SK-N-SH (cell line): Measurements from ENCODE around the gene RCSD1. TPM values are rescaled to one million over a fixed set of nuclear protein-coding genes. Genes with fewer than 3 reads are reported as not detected.
"Not testable (repeated sequence)": the region's sequence is repeated elsewhere in the genome, so short reads cannot be mapped to it uniquely, and the experiment has no call there.

Source experiments
- CTCF ChIA-PET: fragments of 300-600, 350-600 bp; formaldehyde crosslinking; extraction: SDS; loops from one replicate; lab custom pipeline; 2021; lab: Yijun Ruan, JAX
- POLR2A ChIA-PET: fragments of 350-600 bp; sonication (Branson Sonifier 250); formaldehyde crosslinking; extraction: SDS; loops from one replicate; lab custom pipeline; 2020; ENCODE audit warnings: antibody characterized with exemption, inconsistent platforms; lab: Yijun Ruan, JAX
- DNase-seq: peaks from one replicate; pipeline ENCODE4 v3.0.0; 2012
- H2AFZ ChIP-seq: fragments of 200-600 bp; sonication (generic); 2 replicates; pipeline ENCODE4 v1.8.1; 2016; ENCODE audit warnings: antibody characterized with exemption, mild to moderate bottlenecking, low read depth
- H3F3A ChIP-seq: fragments of 200-600 bp; sonication (generic); replicated peaks from 2 replicates; pipeline ENCODE3; 2016; ENCODE audit warnings: antibody characterized with exemption, mild to moderate bottlenecking; ENCODE audit not compliant: insufficient read depth
- H3K27ac ChIP-seq, 2 experiments: fragments of 200-500 bp in 1 of 2; fragments of 200-600 bp in 1 of 2; sonication (Bioruptor generic) in 1 of 2; sonication (generic), shearing (Covaris generic) in 1 of 2; 2 replicates each; pipeline versions ENCODE4 v1.5.1 to v1.6.1; 2014 to 2016; ENCODE audit warnings: low read depth in 2 of 2, inconsistent platforms in 1 of 2, low read length in 1 of 2, mild to moderate bottlenecking in 1 of 2, mixed read lengths in 1 of 2
- H3K27me3 ChIP-seq: fragments of 200-600 bp; sonication (generic), shearing (Covaris generic); 2 replicates; pipeline ENCODE4 v1.6.1; 2016; ENCODE audit warnings: mixed run types; ENCODE audit not compliant: insufficient read depth
- H3K36me3 ChIP-seq, 2 experiments: fragments of 200-500 bp in 1 of 2; fragments of 200-600 bp in 1 of 2; sonication (Bioruptor generic) in 1 of 2; sonication (generic) in 1 of 2; replicated peaks in 1 of 2; 2 replicates each; pipeline versions ENCODE3 to v1.5.1; 2014 to 2016; ENCODE audit warnings: low read length in 1 of 2, mild to moderate bottlenecking in 1 of 2; ENCODE audit not compliant: insufficient read depth in 2 of 2, control insufficient read depth in 1 of 2
- H3K4me1 ChIP-seq, 2 experiments: fragments of 200-500 bp in 1 of 2; fragments of 200-600 bp in 1 of 2; sonication (Bioruptor generic) in 1 of 2; sonication (generic), shearing (Covaris generic) in 1 of 2; 2 replicates each; pipeline versions ENCODE4 v1.5.1 to v1.6.1; 2014 to 2016; ENCODE audit warnings: low read depth in 1 of 2, low read length in 1 of 2, mixed run types in 1 of 2; ENCODE audit not compliant: insufficient read depth in 2 of 2, control insufficient read depth in 1 of 2
- H3K4me2 ChIP-seq: fragments of 200-600 bp; sonication (generic), shearing (Covaris generic); 2 replicates; pipeline ENCODE4 v1.6.1; 2017; ENCODE audit warnings: mixed run types
- H3K4me3 ChIP-seq, 2 experiments: fragments of 200-500 bp in 1 of 2; fragments of 200-600 bp in 1 of 2; sonication (Bioruptor generic) in 1 of 2; sonication (generic), shearing (Covaris generic) in 1 of 2; 2 replicates each; pipeline versions ENCODE4 v1.5.1 to v1.8.1; 2014 to 2016; ENCODE audit warnings: low read depth in 2 of 2, inconsistent platforms in 1 of 2, low read length in 1 of 2, mild to moderate bottlenecking in 1 of 2, mixed read lengths in 1 of 2, moderate library complexity in 1 of 2
- H3K79me2 ChIP-seq: fragments of 200-600 bp; sonication (generic); 2 replicates; pipeline ENCODE4 v1.8.1; 2017; ENCODE audit warnings: mild to moderate bottlenecking; ENCODE audit not compliant: insufficient read depth
- H3K9ac ChIP-seq: fragments of 200-600 bp; sonication (generic); 2 replicates; pipeline ENCODE4 v1.6.1; 2017; ENCODE audit warnings: mixed run types
- H3K9me2 ChIP-seq: fragments of 200-600 bp; sonication (generic); 2 replicates; pipeline ENCODE4 v1.6.1; 2017; ENCODE audit warnings: mixed run types
- H3K9me3 ChIP-seq: fragments of 200-600 bp; sonication (generic); 2 replicates; pipeline ENCODE4 v1.6.1; 2017; ENCODE audit warnings: mixed run types, mild to moderate bottlenecking, moderate library complexity
- H4K20me1 ChIP-seq: fragments of 200-600 bp; sonication (generic); 2 replicates; pipeline ENCODE4 v1.6.1; 2017; ENCODE audit warnings: mild to moderate bottlenecking, mixed run types; ENCODE audit not compliant: insufficient read depth
- ELF1 ChIP-seq: IDR thresholded peaks from 2 replicates; pipeline ENCODE4 v1.4.0; 2012
- EP300 ChIP-seq, 2 experiments: IDR thresholded peaks; 2 replicates each; pipeline versions ENCODE4 v1.4.0 to v1.6.1; 2012; ENCODE audit warnings: borderline replicate concordance in 1 of 2, low read depth in 1 of 2, low read length in 1 of 2
- EZH2phosphoT487 ChIP-seq: fragments of 200-600 bp; sonication (generic); IDR thresholded peaks from 2 replicates; pipeline ENCODE4 v1.6.1; 2017; ENCODE audit warnings: low read depth, mixed run types, mild to moderate bottlenecking, antibody characterized with exemption, moderate library complexity, borderline replicate concordance
- FOXJ3 ChIP-seq: sonication (generic); formaldehyde crosslinking; IDR thresholded peaks from 2 replicates; pipeline ENCODE4 v1.5.1; 2020; ENCODE audit warnings: mild to moderate bottlenecking, missing genetic modification reagents
- FOXM1 ChIP-seq: IDR thresholded peaks from 2 replicates; pipeline ENCODE4 v1.4.0; 2012; ENCODE audit warnings: low read depth, mild to moderate bottlenecking
- GATA2 ChIP-seq: sonication (generic); formaldehyde crosslinking; IDR thresholded peaks from 2 replicates; pipeline ENCODE4 v1.5.0; 2020; ENCODE audit warnings: mild to moderate bottlenecking, missing genetic modification reagents
- JUND ChIP-seq: IDR thresholded peaks from 2 replicates; pipeline ENCODE4 v1.4.0; 2012
- MAX ChIP-seq: IDR thresholded peaks from 2 replicates; pipeline ENCODE4 v1.4.0; 2012; ENCODE audit warnings: low read depth
- MEF2A ChIP-seq: IDR thresholded peaks from 2 replicates; pipeline ENCODE4 v1.4.0; 2012; ENCODE audit warnings: low read depth, borderline replicate concordance
- NRF1 ChIP-seq: IDR thresholded peaks from 2 replicates; pipeline ENCODE4 v1.6.1; 2012; ENCODE audit warnings: low read depth, mild to moderate bottlenecking, low read length
- RAD21 ChIP-seq: IDR thresholded peaks from 2 replicates; pipeline ENCODE4 v1.6.1; 2012; ENCODE audit warnings: mild to moderate bottlenecking, low read length
- REST ChIP-seq: IDR thresholded peaks from 2 replicates; pipeline ENCODE4 v1.6.1; 2012; ENCODE audit warnings: mild to moderate bottlenecking, low read depth, low read length, moderate library complexity
- RFX5 ChIP-seq: IDR thresholded peaks from 2 replicates; pipeline ENCODE4 v1.6.1; 2012; ENCODE audit warnings: mild to moderate bottlenecking, improper control_type of control experiment, low read length
- SIN3A ChIP-seq: IDR thresholded peaks from 2 replicates; pipeline ENCODE4 v1.6.1; 2012; ENCODE audit warnings: low read depth, mild to moderate bottlenecking, low read length, moderate library complexity, borderline replicate concordance
- TAF1 ChIP-seq: IDR thresholded peaks from 2 replicates; pipeline ENCODE4 v1.6.1; 2012; ENCODE audit warnings: low read depth, mild to moderate bottlenecking, low read length, moderate library complexity, borderline replicate concordance
- TCF12 ChIP-seq: IDR thresholded peaks from 2 replicates; pipeline ENCODE4 v1.4.0; 2012
- USF2 ChIP-seq: fragments of 150-350 bp; IDR thresholded peaks from 2 replicates; pipeline ENCODE4 v1.6.1; 2017; ENCODE audit warnings: antibody characterized with exemption, low read length, low read depth, borderline replicate concordance
- WGBS: methylation state at CpG from one replicate; pipeline ENCODE4 v1.1.6; 2017; ENCODE audit warnings: low lambda C conversion rate; 5-methylcytosine and 5-hydroxymethylcytosine counted together
- polyA plus RNA-seq, 3 experiments: library from polyadenylated mRNA; depleted of rRNA; stranded (reverse); fragments of >200 nt; gene quantifications; 2 replicates each; pipeline ENCODE4 v1.2.3, GENCODE V29; 2012

Gene RCSD1
- polyA plus RNA-seq, 1 of the 3 experiments (the other 2 are of a cell fraction), result 0.02 TPM

GRCh38 chr1:167718914-167719691 is 89.1 kb downstream of the RCSD1 start:
- 77% methylated on average over 7 of the region's 7 CpGs for whole genome bisulfite sequencing
- H3K36me3 ChIP-seq, result no peaks in the 10 kb centered on the region
- DNase-seq, result no peak
- peaks cover 10% of the 10 kb centered on the region for H4K20me1 ChIP-seq
- TF ChIP-seq MEF2A (no peak), EP300 (IDR thresholded peaks at IDR 0.05; ENCODE audit: borderline replicate concordance in 1 of 2, low read depth in 1 of 2, low read length in 1 of 2) (no peak), USF2 (no peak), MAX (no peak), FOXJ3 (no peak), REST (no peak), JUND (no peak), TAF1 (no peak), RAD21 (no peak), RFX5 (no peak), ELF1 (no peak), TCF12 (no peak), SIN3A (no peak), FOXM1 (no peak), EZH2phosphoT487 (no peak), GATA2 (CRISPR knock-in tag) (no peak), NRF1 (no peak)
- H3K27me3 ChIP-seq, result no peaks in the 10 kb centered on the region
- no peak overlapping the region; the same call in 1 of the 2 replicates for H2AFZ ChIP-seq
- H3K79me2 ChIP-seq, result peaks cover 23% of the 10 kb centered on the region
- no peak overlapping the region for H3K4me2 ChIP-seq
- no peak overlapping the region for H3K27ac ChIP-seq
- H3F3A ChIP-seq, result peaks cover 7% of the 10 kb centered on the region
- H3K4me1 ChIP-seq, result peaks cover 6 to 19% of the 10 kb centered on the region in 2 experiments; a peak in 3 of 4 replicates
- H3K9ac ChIP-seq, result no peak overlapping the region
- no peaks in the 10 kb centered on the region for H3K9me3 ChIP-seq
- ChIA-PET POLR2A (no interaction called here), CTCF (no interaction called here)
- H3K4me3 ChIP-seq, result no peak overlapping the region
- H3K9me2 ChIP-seq, result no peaks in the 10 kb centered on the region

- WGBS, result 96% methylated on average over 25 of the region's 25 CpGs
These were observed 89.8 kb downstream of the RCSD1 start for GRCh38 chr1:167719715-167720421.

More at GRCh38 chr1:167719715-167720421, 89.8 kb downstream of the RCSD1 start:
- H3K4me2 ChIP-seq, H3K9me3 ChIP-seq, DNase-seq, CTCF ChIA-PET, POLR2A ChIA-PET, H3K4me3 ChIP-seq, H3K9me2 ChIP-seq, H3K27ac ChIP-seq, H2AFZ ChIP-seq, H3F3A ChIP-seq, H3K9ac ChIP-seq, H3K36me3 ChIP-seq, H3K27me3 ChIP-seq: not testable (repeated sequence)
- H4K20me1 ChIP-seq, result peaks cover 17% of the 10 kb centered on the region
- H3K79me2 ChIP-seq, result peaks cover 31% of the 10 kb centered on the region
- peaks cover 6 to 22% of the 10 kb centered on the region in 2 experiments; a peak in 3 of 4 replicates for H3K4me1 ChIP-seq
